HG02981 (cell line): ENCODE measurements around the gene FBXO31.
"Not testable (repeated sequence)": the region's sequence is repeated elsewhere in the genome, so short reads cannot be mapped to it uniquely, and the experiment has no call there.

Source experiments
- ATAC-seq: cut with Tn5 transposase; IDR thresholded peaks from one replicate; pipeline ENCODE4 v1.9.1; 2021; ENCODE audit warnings: mild to moderate bottlenecking, moderate library complexity; ENCODE audit not compliant: unreplicated experiment

FBXO31 gene

DNA sequence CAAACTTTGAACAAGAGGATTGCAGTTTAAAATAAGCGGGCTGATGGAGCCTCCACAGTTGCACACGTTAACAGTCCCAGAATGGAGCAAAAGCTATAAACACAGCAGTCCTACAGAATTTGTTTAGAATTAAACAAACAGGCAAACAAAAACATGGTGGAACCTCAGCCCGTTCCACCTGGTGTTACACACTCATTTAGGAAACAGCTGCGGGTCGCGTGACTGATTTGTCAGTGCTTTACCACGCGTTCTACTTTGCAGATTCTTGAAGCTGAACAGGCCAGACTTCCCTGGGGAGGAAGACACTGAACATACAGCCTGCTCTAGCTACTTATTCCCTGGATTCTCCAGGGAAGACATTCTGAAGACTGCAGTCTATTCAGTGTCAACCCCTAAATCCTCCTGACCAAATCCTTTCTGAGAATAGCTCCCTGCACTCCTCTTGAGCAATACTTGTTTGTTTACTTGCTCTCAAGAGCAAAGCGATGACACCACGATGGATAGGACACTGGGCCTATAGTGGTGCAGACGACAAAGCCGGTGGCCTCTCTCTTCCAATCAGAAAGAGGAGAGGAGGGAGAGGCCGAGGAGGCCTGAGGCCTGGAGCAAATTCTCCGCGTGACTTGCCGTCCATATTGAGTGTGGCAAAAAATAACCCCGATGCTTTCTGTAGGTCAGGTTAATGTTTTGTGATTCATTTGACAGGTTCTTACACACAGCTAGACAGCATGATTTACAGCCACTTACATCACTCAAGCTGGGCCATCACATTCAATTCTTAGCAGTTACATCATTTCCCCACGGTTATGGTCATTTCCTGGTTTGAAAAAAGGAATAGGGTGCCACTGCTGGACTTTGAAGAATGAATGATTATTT, 4.6 kb upstream of the FBXO31 start:
- ATAC-seq = peak; percentile 45

- ATAC-seq = not testable (repeated sequence)
Observed at GRCh38 chr16:87384875-87385167, 1.2 kb upstream of the FBXO31 start.

DNA sequence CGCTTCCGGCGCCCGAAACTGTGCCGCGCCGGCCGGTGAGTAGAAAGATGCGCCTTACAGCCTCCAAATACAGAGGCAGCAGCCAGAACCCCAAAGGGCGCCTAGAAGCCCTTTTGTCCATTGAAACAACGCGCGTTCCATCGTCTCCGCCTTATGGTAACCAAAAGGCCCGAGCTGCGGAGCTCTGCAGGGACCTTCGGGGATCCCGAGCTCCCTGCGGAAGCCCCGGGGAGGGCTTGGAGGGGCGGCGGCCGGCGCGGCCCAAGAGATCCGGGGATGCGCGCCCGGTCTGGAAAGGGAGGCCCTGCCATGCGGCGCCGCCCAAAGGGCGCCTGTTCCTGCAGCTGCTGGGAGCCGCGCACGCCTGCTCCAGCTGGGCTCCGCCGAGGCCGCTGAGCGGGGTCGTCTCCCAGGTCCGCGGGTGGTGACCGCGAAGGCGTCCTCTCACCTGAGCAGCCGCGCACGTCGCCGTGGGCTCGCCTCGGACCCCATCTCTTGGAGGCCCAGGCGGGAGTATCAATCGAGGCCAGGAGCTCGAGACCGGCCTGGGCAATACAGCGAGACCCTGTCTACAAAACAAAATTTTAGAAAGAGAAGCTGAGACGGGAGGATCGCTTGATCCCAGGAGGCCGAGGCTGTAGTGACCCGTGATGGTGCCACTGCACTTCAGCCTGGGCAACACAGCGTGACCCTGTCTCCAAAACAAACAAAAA, 742 bp upstream of the FBXO31 start:
- ATAC-seq = peak; percentile 3

- ATAC-seq = no peak
Observed at GRCh38 chr16:87382023-87382785, 1.4 kb downstream of the FBXO31 start.

GRCh38 chr16:87380881-87381280, 2.7 kb downstream of the FBXO31 start:
- no peak for ATAC-seq

GRCh38 chr16:87380403-87380802, 3.2 kb downstream of the FBXO31 start:
- no peak for ATAC-seq

- not testable (repeated sequence) for ATAC-seq
Observed at GRCh38 chr16:87379312-87379752, 4.2 kb downstream of the FBXO31 start.

DNA sequence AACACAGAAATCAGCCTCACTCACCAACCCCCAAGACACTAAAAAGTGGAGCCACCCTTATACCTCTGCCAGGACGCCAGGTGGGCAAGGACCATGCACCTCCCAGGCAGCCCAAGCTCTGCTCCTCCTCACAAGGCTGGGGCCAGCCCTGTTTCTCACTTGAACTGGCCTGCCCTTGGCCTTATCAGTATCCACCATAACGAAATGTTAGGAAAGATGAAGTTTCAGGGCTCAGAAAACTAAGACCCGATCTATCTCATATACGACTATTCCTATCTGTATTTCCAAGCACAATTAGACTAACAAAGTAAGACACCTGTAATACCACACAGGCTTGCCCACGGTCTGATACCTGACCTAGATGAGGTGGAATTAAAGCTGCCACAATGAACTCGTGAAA, 6.9 kb downstream of the FBXO31 start:
- no peak for ATAC-seq

GRCh38 chr16:87375426-87376135, 8.0 kb downstream of the FBXO31 start:
- no peak for ATAC-seq

DNA sequence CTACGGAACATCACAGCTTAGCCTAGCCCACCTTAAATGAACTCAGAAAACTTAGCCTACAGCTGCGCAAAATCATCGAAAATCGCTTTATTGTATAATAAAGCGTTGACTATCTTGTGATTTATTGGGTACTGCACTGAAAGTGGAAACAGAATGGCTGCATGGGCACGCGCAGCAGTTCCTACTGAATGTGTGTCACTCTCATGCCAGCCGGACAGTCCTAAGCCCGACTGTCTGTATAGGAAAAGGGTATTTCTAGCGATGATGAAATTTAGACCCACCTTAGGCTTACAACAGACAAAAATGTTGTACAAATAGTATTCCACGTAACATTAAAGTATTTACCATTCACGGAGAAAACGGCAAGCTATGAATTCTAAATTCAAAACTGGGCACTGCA, 9.3 kb downstream of the FBXO31 start:
- ATAC-seq = no peak

DNA sequence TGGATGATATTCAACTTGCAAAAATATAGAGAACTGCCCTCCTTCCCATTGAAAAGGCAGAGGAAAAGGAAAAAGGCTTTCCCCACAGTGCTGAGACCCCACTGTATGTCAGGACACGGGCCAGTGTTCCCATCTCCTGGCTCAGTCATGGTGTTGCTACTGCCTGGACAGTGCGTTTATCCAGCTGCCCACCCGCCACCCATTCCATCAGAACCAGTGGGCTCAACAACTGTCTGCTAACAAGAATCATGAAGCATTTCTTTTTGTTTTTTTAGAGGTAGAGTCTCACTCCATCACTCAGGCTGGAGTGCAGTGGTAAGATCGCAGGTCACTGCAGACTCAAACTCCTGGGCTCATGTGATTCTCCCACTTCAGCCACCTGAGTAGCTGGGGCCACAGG, 11.3 kb downstream of the FBXO31 start:
- no peak for ATAC-seq

- ATAC-seq = no peak
Observed at GRCh38 chr16:87371261-87371866, 12.2 kb downstream of the FBXO31 start.

DNA sequence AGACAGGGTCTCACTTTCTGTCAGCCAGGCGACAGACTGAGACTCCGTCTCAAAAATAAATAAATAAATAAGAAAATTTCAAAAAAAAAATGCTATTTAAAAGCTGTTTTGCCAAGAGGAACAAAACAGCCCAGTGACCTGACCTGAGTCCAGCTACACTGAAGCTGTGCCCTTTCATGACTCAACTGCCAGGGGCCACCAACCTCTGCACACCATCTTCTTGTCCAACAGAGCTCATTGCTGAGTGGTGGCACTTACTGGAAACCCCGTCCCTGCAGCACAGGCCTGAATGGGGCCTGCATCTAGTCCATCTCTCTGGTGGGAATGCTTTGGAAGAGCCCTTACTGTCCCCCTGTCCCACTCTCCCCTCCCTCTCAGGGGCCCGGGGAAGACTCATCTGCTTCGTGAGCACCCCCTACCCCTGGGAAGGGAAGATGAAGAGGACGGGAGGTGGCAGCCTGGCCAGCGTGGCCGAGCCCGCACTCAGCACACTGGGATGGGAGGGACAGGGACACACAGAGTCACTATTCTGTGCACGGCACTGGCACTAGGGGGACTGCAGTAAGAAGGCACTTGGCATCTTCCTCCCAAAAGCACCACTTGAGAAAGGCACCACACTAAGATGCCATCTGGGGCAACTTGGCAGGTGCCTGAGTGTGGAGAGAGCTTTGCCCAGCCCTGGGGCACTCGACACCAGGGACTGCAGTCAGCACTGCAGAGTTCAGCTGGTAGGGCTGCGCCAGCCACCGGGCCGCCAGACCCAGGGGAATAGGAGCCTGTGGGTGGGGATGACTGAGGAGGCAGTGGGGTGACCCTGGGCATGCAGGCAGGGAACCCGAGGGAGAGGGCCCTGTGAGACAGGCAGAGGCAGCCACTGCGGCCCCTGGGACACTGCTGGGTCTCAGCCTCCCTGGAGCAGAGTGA, 13.5 kb downstream of the FBXO31 start:
- ATAC-seq = no peak

DNA sequence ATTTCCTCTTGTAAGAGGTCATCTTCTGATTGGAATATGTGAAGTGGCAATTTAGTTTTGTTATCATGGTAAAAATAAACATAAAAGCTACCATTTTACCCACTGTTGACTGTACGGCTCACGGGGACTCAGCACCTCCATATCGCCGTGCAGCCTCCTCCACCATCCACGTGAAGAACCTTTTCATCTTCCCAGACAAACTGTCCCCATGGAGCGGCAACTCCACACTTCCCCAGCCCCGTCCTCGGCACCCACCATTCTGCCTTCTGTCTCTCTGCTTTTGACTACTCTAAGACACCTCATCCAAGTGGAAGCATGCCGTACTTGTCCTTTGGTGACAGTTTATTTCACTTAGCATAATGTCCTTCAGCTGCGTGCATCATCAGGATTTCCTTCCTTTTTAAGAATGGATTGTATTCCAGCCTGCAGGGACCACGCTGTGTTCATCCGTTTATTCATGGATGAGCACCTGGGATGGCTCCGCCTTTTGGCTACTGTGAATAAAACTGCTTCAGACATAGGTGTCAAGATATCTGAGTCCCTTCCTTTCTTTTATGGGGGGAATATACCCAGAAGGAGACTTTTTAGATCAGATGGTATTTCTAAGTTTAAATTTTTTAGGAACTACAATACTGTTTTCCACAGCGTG, 14.3 kb downstream of the FBXO31 start:
- ATAC-seq = no peak

DNA sequence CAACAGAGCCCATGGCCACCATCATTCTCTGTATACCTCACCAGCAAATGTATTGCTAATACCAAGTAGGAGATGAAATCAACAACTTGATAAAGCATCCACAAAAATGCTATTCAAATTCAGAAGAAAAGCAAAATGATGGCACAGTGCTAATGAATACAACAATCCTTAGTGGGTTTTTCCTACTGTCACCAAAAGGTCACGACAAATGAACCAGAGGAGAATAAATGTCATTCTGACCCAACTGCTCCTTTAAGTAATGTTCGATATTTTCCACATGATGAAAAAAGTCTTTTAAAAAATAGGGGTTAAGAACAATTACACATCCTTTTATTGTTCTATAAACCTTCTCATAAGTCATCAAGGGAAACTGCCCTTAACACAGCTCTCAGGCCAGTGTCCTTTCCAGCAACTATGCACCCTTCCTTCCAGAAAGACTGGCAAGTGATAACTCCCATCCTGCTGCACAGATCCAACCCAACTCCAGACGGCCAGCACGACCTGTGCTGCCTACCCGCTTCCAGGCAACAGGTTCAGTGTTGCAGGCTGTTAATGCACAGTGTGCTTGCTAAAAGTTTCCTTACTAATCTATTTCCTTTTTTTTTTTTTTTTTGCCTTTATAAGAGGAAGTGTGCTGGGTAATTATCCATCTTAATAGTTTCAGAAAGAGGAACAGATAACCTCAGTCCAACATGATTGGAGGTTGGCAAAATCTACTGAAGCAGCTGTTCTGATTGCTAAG, 15.4 kb downstream of the FBXO31 start:
- ATAC-seq = no peak

DNA sequence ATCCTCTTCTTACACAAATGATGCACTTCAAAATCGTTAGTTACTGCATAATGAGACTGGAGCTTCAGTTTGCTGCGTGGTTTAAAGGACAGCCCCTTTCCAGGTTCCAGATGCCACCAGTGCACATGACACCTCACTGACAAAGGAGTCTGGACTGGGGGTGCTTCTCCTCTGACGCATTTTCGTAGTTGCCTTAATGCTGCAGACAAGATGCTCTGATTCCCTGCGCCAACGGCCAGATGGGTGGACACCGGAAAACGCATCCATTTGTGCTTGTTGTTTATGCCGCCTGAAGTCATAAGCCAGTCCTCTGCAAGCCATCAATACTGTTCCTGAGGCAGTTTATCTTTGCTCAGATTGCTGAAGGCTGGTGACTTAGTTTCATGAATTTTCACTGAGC, 16.0 kb downstream of the FBXO31 start:
- no peak for ATAC-seq

DNA sequence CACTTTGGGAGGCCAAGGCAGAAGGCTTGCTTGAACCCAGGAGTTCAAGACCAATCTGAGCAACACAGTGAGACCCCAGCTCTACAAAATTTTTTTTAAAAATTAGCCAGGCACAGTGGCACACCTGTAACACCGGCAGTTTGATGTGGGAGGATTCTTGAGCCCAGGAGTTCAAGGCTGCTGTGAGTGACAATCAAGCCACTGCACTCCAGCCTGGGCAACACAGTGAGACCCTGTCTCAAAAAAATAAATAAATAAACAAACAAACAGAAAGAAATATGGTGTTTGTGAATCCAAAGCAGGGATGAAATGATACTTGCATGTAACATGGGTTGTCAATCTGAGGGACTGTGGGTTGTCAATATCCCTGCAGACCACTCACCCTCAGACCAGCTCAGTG, 16.6 kb downstream of the FBXO31 start:
- ATAC-seq = no peak

- ATAC-seq = no peak
Observed at GRCh38 chr16:87366288-87366687, 17.3 kb downstream of the FBXO31 start.
